Measurements from ENCODE around the gene CTAG2. TPM values are rescaled to one million over a fixed set of nuclear protein-coding genes. Genes with fewer than 3 reads are reported as not detected.
"Not testable (repeated sequence)": the region's sequence is repeated elsewhere in the genome, so short reads cannot be mapped to it uniquely, and the experiment has no call there.

The CTAG2 gene
- total and polyA plus RNA-seq, 2 experiments from 2014 or later, result not detected

- H3K4me3 ChIP-seq, result no peak overlapping the region
- no peak overlapping the region for H3K4me2 ChIP-seq (ENCODE audit: unreplicated experiment)
- TF ChIP-seq EZH2phosphoT487 (IDR thresholded peaks at IDR 0.05; ENCODE audit: insufficient read depth, low read depth), result no peak
- TF ChIP-seq EZH2 (IDR thresholded peaks at IDR 0.05; ENCODE audit: insufficient read depth, poor library complexity, severe bottlenecking), result no peak
- WGBS, 2 experiments (ENCODE audit: low coverage in 1 of 2, low lambda C conversion rate in 2 of 2, missing lambda C conversion rate in 2 of 2), result 90 to 100% methylated on average over 3 of the region's 3 CpGs
- in situ Hi-C loops (cut with MboI), result no loop called here
- H3K9me2 ChIP-seq (ENCODE audit: insufficient read depth), result no peaks in the 10 kb centered on the region
- peaks cover 14% of the 10 kb centered on the region for H3F3A ChIP-seq (ENCODE audit: insufficient read depth)
- no peak overlapping the region for H3K9ac ChIP-seq
- no peaks in the 10 kb centered on the region for H3K9me3 ChIP-seq (ENCODE audit: low read depth)
- H4K20me1 ChIP-seq (ENCODE audit: insufficient read depth), result no peaks in the 10 kb centered on the region
- no peaks in the 10 kb centered on the region for H3K27me3 ChIP-seq (replicated peaks; ENCODE audit: insufficient read depth)
- H3K79me2 ChIP-seq (ENCODE audit: insufficient read depth), result no peaks in the 10 kb centered on the region
- H3K4me1 ChIP-seq (ENCODE audit: insufficient read depth), result peaks cover 13% of the 10 kb centered on the region
- no peaks in the 10 kb centered on the region for H3K36me3 ChIP-seq (ENCODE audit: low read depth)
- no peak for DNase-seq
- no peak overlapping the region for H2AFZ ChIP-seq
- H3K27ac ChIP-seq, result no peak overlapping the region
Observed at GRCh38 chrX:154693394-154693793, 40.0 kb upstream of the CTAG2 start.

GRCh38 chrX:154690438-154690837, 37.1 kb upstream of the CTAG2 start:
- H3K9ac ChIP-seq; H3K27me3 ChIP-seq (replicated peaks; ENCODE audit: insufficient read depth); DNase-seq; H3K9me2 ChIP-seq (ENCODE audit: insufficient read depth); H3K79me2 ChIP-seq (ENCODE audit: insufficient read depth); H3K36me3 ChIP-seq (ENCODE audit: low read depth); H3K27ac ChIP-seq; in situ Hi-C loops (cut with MboI); H3K4me1 ChIP-seq (ENCODE audit: insufficient read depth); H3K4me3 ChIP-seq; H3F3A ChIP-seq (ENCODE audit: insufficient read depth); H4K20me1 ChIP-seq (ENCODE audit: insufficient read depth); H2AFZ ChIP-seq; H3K9me3 ChIP-seq (ENCODE audit: low read depth); H3K4me2 ChIP-seq (ENCODE audit: unreplicated experiment): not testable (repeated sequence)
- WGBS, 2 experiments (ENCODE audit: low coverage in 1 of 2, low lambda C conversion rate in 2 of 2, missing lambda C conversion rate in 2 of 2), result 90 to 96% methylated on average over 2 of the region's 2 CpGs

- H2AFZ ChIP-seq; H3K79me2 ChIP-seq (ENCODE audit: insufficient read depth); H4K20me1 ChIP-seq (ENCODE audit: insufficient read depth); H3K4me3 ChIP-seq; in situ Hi-C loops (cut with MboI); H3K27me3 ChIP-seq (replicated peaks; ENCODE audit: insufficient read depth); H3K4me1 ChIP-seq (ENCODE audit: insufficient read depth); H3F3A ChIP-seq (ENCODE audit: insufficient read depth); H3K9me3 ChIP-seq (ENCODE audit: low read depth); H3K4me2 ChIP-seq (ENCODE audit: unreplicated experiment); H3K36me3 ChIP-seq (ENCODE audit: low read depth); DNase-seq; H3K9me2 ChIP-seq (ENCODE audit: insufficient read depth); H3K9ac ChIP-seq; H3K27ac ChIP-seq: not testable (repeated sequence)
Observed at GRCh38 chrX:154672084-154672483, 18.7 kb upstream of the CTAG2 start.

GRCh38 chrX:154670848-154671247, 17.5 kb upstream of the CTAG2 start:
- H2AFZ ChIP-seq; H3K4me2 ChIP-seq (ENCODE audit: unreplicated experiment); H3K9me2 ChIP-seq (ENCODE audit: insufficient read depth); H3K9me3 ChIP-seq (ENCODE audit: low read depth); H4K20me1 ChIP-seq (ENCODE audit: insufficient read depth); DNase-seq; H3K4me3 ChIP-seq; H3K27me3 ChIP-seq (replicated peaks; ENCODE audit: insufficient read depth); H3F3A ChIP-seq (ENCODE audit: insufficient read depth); H3K79me2 ChIP-seq (ENCODE audit: insufficient read depth); H3K4me1 ChIP-seq (ENCODE audit: insufficient read depth); H3K9ac ChIP-seq; H3K36me3 ChIP-seq (ENCODE audit: low read depth); H3K27ac ChIP-seq; in situ Hi-C loops (cut with MboI): not testable (repeated sequence)
- 75 to 82% methylated on average over 7 to 8 of the region's 8 CpGs for WGBS, 2 experiments (ENCODE audit: low coverage in 1 of 2, low lambda C conversion rate in 2 of 2, missing lambda C conversion rate in 2 of 2)

GRCh38 chrX:154661899-154662298, 8.5 kb upstream of the CTAG2 start:
- Histone ChIP-seq H3K27ac (no peak overlapping the region), H3K9me2 (ENCODE audit: insufficient read depth) (no peaks in the 10 kb centered on the region), H3F3A (ENCODE audit: insufficient read depth) (no peaks in the 10 kb centered on the region), H3K4me2 (ENCODE audit: unreplicated experiment) (no peak overlapping the region), H4K20me1 (ENCODE audit: insufficient read depth) (no peaks in the 10 kb centered on the region), H3K4me1 (ENCODE audit: insufficient read depth) (no peaks in the 10 kb centered on the region), H2AFZ (no peak overlapping the region), H3K36me3 (ENCODE audit: low read depth) (no peaks in the 10 kb centered on the region), H3K27me3 (replicated peaks; ENCODE audit: insufficient read depth) (no peaks in the 10 kb centered on the region), H3K9me3 (ENCODE audit: low read depth) (no peaks in the 10 kb centered on the region), H3K4me3 (no peak overlapping the region), H3K79me2 (ENCODE audit: insufficient read depth) (no peaks in the 10 kb centered on the region), H3K9ac (no peak overlapping the region)
- in situ Hi-C loops (cut with MboI), result no loop called here
- DNase-seq, result no peak
- WGBS, 2 experiments (ENCODE audit: low coverage in 1 of 2, low lambda C conversion rate in 2 of 2, missing lambda C conversion rate in 2 of 2), result 54 to 57% methylated on average over 7 of the region's 7 CpGs
- TF ChIP-seq EZH2phosphoT487 (IDR thresholded peaks at IDR 0.05; ENCODE audit: insufficient read depth, low read depth), result no peak
- no peak for TF ChIP-seq EZH2 (IDR thresholded peaks at IDR 0.05; ENCODE audit: insufficient read depth, poor library complexity, severe bottlenecking)

All from GM23248 (cell line).